A549 treated with RU486 at 1 μM for 4 hours (cell line): ENCODE measurements around the gene CNGA3. TPM values are rescaled to one million over a fixed set of nuclear protein-coding genes. Genes with fewer than 3 reads are reported as not detected.

Experiments used
- total RNA-seq: library from RNA; stranded (reverse); fragments of 200-300 nt; extraction: Qiagen RNA extraction; gene quantifications from 5 replicates; pipeline ENCODE4 v1.2.3, GENCODE V29; 2022; ENCODE audit warnings: low read depth

The CNGA3 gene
- 0.02 to 0.06 TPM in 2 of 5 replicates, not detected in the others for total RNA-seq

DNA sequence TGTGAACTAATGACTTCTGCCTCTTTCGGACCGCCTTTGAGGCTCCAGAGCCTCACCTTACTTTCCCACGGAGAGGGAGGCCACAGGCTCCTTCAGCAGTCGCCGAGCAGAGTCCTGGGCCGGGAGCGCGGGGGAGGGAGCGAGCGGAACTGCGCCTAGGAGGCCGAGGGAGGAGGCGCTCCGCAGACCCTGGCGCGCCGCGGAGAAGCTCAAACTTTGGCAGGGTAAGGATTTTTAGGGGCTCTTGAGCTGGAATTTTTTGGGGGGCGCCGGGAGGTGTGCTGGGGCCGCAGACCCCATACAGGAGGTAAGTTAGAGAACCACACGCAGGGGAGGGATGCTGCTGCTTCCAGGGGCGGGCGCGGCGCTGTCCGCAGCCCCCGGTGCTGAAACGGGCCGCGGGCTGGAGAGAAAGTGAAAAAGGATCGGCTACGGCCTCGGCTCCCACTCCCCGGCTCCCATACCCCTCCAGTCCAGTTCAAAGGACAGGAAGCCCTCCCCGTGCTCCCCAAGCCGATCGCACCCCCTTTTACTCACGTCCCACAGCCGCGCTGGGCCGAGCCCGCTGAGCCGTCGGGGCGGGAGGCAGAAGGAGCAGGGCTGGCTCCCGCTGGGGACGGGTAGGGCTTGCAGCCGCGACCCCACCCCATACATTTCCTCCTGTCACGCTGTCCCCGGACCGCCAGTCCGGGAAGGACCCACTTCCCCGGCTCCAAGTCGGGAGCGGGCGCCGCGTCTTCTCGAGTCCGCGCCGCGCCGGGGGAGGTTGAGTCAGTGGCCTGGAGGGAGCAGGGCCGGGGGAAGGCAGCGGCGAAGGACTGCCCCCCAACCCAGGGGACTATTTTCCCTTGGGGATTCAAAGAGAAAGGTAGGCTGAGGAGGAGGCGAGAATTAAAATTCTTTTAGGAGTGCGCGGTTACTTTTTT lies at the start of gene CNGA3:
Gene CNGA3 (plus strand): TSS at position 146 of the 926 bp plus-strand sequence. CDS start 23,520 bp downstream, outside the sequence.

GRCh38 chr2:98444436-98445176 lies 98.3 kb downstream of the CNGA3 start, which contains the start of gene INPP4A:
Gene INPP4A, plus strand, starts transcription at chr2:98444858. Its CDS starts 75,191 bp downstream, at chr2:98520049.

Other genes with a start within 250 kb of the CNGA3 start
- gene INPP4A, start 98.4 kb downstream of the CNGA3 start, total RNA-seq: 5.6 to 10.4 TPM (median 9.0 TPM) in 5 replicates